Colon (tissue), 2 donors: Measurements from ENCODE around the gene PIGR.

ENCODE experiments used
- FAIRE-seq: peaks from 2 replicates; lab custom pipeline; 2012; peaks lifted over from hg19 to GRCh38; lab: Jason Lieb, UNC
- donor health status: control.
- donor health status: control.

Gene PIGR

DNA sequence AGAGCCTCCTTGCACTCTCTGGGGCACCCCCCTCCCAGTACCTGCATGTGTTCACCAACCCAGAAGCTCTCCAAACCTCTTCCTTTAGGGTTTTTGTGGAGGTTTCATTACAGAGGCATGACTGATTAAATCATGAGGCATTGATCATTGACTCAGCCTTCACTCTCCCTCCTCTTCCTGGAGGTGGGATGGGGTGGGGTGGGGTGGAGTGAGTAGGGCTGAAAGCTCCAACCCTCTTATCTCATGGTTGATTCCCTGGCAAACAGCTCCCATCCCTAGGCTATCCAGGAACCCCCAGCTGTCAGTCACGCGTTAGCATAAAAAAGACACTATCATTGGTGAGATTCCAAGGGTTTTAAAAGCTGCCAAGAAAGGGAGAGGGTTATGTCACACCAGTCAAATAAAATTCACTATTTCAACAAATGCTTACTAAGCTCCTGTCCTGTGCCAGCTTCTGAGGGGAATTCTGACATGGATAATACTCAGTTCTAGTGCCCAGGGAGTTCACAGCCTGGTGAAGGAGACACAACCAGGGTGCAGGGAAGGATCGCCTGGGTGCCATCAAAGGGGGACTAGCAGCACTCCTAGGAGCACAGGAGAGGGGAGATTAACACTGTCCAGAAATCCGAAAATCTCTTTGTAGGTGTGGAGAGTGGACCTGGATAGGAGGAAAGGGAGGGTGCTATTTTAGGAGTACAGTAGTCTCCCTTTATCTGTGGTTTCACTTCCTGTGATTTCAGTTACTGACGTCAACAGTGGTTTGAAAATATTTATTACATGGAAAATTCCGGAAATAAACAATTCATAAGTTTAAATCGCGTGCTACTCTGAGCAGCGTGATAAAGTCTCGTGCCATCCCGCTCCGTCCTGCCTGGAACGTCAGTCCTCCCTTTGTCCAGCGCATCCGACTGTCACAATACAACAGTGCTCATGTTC lies 55.9 kb downstream of the PIGR start:
- no peak for FAIRE-seq

DNA sequence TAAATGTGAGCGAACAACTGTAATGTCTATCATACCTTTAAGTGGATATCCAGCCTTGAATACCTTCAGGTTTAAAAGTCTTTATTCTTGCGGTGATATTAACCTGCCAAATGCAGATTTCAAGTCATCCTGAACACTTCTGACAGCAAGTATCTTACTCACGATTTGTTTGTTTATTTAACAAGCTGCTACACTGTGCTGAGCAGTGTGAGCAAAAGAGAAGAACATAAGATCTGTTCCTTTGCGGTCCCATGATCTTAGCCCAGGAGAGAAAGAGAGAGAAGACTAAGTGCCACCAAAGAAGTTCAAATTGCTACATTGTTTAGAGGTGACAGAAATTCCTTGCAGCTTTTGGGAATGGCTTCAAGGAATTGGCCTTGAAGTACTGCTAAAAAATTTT lies 58.6 kb downstream of the PIGR start:
- FAIRE-seq = no peak

DNA sequence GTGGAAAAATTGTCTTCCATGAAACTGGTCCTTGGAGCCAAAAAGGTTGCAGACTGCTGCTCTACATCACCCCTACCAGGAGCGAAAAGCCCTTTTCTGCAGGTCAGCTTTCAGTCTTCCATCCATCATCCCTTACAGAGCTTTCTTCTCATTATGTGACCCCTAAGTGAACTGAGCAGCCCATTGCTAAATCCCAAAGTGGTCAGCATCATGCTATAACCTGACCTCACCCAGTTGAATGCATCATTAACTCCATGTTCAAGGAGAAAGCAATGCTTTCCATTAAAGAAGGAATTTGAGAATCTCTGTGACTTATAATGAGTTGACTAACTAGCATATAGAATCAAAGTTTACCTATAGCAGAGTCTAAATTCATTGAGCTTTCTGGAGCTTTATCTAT lies 59.4 kb downstream of the PIGR start:
- no peak for FAIRE-seq

GRCh38 chr1:206885341-206886060 lies 60.8 kb downstream of the PIGR start:
- no peak for FAIRE-seq

DNA sequence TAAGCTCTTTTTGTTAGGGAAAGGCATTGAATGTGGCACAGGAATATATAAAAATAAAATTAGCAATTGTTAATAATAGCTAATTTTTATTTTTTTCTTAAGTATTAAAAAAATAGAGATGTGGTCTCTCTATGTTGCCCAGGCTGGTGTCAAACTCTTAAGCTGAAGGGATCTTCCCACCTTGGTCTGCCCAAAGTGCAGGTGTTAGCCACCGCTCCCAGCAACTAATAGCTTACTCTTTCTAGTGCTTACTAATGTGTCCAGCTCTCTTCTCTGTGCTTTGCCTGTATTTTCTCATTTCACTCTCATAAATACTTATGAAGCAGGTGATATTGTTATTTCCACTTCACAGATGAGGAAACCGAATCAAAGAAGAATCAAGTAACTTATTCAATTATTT lies 62.4 kb downstream of the PIGR start:
- FAIRE-seq = no peak

- FAIRE-seq = no peak
These were observed 63.1 kb downstream of the PIGR start for GRCh38 chr1:206883160-206883559.

GRCh38 chr1:206882555-206882954 lies 63.7 kb downstream of the PIGR start:
- no peak for FAIRE-seq

DNA sequence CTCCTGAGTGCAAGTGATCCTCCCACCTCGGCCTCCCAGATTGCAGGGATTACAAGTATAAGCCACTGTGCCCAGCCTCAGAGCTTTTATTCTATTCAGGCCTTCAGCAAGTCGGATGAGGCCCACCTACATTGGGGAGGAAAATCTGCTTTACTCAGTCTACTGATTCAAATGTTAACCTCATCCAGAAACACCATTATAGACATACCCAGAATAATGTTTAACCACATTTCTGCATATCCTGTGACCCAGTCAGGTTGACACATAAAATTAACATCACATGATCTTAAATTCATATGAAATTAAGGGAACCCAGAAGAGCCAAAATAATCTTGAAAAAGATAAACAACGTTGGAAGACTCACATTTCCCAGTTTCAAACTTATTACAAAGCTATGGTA lies 66.0 kb downstream of the PIGR start:
- FAIRE-seq = no peak
